ENCODE data around the gene DOK7. TPM values are rescaled to one million over a fixed set of nuclear protein-coding genes. Genes with fewer than 3 reads are reported as not detected.

Gene DOK7
- total and polyA plus RNA-seq, 2 of the 4 experiments (the other 2 are of a cell fraction), result not detected

DNA sequence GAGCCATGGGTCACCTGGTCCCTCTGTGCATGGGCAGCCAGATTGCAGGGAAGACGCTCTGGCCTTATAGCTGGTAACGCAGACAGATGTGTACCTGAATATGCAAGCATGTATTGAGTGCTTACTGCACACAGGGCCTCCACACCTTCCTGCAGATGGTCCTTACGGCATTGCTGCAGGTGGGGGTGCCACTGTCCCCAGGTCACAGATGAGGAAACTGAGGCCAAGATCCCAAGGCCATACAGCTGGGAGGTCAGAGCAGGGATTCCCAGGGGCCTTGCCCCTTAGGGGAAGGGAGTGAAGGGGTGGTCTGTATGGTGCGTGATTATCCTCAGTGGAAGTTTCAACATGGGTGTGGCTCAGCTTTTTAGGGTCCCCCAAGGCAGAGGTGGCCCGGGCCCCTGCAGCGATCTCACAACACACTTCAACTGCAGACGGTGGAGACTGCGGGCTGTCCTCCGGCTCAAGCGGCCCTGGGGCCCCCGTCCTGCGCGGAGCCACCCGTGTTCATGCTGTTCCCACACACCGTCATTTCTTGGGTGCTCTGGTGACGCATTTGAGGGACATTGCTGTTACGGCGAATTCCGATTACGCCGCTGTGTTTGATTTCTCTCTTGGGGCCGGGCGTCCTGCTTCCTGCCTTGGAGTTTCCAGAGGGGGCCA is 8.1 kb downstream of the DOK7 start:
- H3K27ac ChIP-seq (ENCODE audit: insufficient read depth, low read length), result no peak overlapping the region
- H3K9ac ChIP-seq (ENCODE audit: low read depth, low read length), result no peak overlapping the region
- in situ Hi-C loops (cut with MboI; ENCODE audit: low sequenced_read_pairs) (no loop called here), dilution Hi-C loops (cut with HindIII; ENCODE audit: low sequenced_read_pairs, unreplicated experiment) (no loop called here), intact Hi-C loops (cut with micrococcal nuclease) (no loop called here)
- no peak for TF ChIP-seq POLR2A (IDR thresholded peaks at IDR 0.05; ENCODE audit: low read depth, low read length)
- TF ChIP-seq, protein P1, sequence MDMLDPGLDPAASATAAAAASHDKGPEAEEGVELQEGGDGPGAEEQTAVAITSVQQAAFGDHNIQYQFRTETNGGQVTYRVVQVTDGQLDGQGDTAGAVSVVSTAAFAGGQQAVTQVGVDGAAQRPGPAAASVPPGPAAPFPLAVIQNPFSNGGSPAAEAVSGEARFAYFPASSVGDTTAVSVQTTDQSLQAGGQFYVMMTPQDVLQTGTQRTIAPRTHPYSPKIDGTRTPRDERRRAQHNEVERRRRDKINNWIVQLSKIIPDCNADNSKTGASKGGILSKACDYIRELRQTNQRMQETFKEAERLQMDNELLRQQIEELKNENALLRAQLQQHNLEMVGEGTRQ (IDR thresholded peaks at IDR 0.05; ENCODE audit: low read depth, low read length), result no peak
- no peak for TF ChIP-seq CEBPB (IDR thresholded peaks at IDR 0.05; ENCODE audit: low read depth, low read length)
- TF ChIP-seq, protein P2, sequence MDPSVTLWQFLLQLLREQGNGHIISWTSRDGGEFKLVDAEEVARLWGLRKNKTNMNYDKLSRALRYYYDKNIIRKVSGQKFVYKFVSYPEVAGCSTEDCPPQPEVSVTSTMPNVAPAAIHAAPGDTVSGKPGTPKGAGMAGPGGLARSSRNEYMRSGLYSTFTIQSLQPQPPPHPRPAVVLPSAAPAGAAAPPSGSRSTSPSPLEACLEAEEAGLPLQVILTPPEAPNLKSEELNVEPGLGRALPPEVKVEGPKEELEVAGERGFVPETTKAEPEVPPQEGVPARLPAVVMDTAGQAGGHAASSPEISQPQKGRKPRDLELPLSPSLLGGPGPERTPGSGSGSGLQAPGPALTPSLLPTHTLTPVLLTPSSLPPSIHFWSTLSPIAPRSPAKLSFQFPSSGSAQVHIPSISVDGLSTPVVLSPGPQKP (IDR thresholded peaks at IDR 0.05; ENCODE audit: borderline replicate concordance, low read depth, low read length), result no peak
- TF ChIP-seq MXI1 (IDR thresholded peaks at IDR 0.05; ENCODE audit: borderline replicate concordance, low read depth, low read length), result no peak
- no peak for TF ChIP-seq RFX5 (IDR thresholded peaks at IDR 0.05; ENCODE audit: low read depth, low read length)
- TF ChIP-seq FOS (IDR thresholded peaks at IDR 0.05; ENCODE audit: low read depth, low read length), result no peak
- no peak for TF ChIP-seq NFE2L2 (IDR thresholded peaks at IDR 0.05; ENCODE audit: low read depth, low read length)
- no peak for TF ChIP-seq RCOR1 (IDR thresholded peaks at IDR 0.05; ENCODE audit: insufficient replicate concordance, low read length)
- no peak for TF ChIP-seq MAZ (IDR thresholded peaks at IDR 0.05; ENCODE audit: borderline replicate concordance, low read depth, low read length)
- TF ChIP-seq, protein P3, sequence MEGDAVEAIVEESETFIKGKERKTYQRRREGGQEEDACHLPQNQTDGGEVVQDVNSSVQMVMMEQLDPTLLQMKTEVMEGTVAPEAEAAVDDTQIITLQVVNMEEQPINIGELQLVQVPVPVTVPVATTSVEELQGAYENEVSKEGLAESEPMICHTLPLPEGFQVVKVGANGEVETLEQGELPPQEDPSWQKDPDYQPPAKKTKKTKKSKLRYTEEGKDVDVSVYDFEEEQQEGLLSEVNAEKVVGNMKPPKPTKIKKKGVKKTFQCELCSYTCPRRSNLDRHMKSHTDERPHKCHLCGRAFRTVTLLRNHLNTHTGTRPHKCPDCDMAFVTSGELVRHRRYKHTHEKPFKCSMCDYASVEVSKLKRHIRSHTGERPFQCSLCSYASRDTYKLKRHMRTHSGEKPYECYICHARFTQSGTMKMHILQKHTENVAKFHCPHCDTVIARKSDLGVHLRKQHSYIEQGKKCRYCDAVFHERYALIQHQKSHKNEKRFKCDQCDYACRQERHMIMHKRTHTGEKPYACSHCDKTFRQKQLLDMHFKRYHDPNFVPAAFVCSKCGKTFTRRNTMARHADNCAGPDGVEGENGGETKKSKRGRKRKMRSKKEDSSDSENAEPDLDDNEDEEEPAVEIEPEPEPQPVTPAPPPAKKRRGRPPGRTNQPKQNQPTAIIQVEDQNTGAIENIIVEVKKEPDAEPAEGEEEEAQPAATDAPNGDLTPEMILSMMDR (conservative IDR thresholded peaks at IDR 0.05; ENCODE audit: low read depth, low read length), result no peak
- TF ChIP-seq MAFK (IDR thresholded peaks at IDR 0.05; ENCODE audit: low read depth, low read length), result no peak
- TF ChIP-seq RAD21 (IDR thresholded peaks at IDR 0.05; ENCODE audit: low read length), result no peak
- TF ChIP-seq BHLHE40 (IDR thresholded peaks at IDR 0.05; ENCODE audit: low read depth, low read length), result no peak
- no peak for TF ChIP-seq CHD1 (IDR thresholded peaks at IDR 0.05; ENCODE audit: low read depth, low read length)
- no peak for TF ChIP-seq SMC3 (IDR thresholded peaks at IDR 0.05; ENCODE audit: low read depth, low read length)
- H2BK20ac ChIP-seq (ENCODE audit: low read depth, low read length), result no peak overlapping the region
- no peak overlapping the region for H3K4me3 ChIP-seq (ENCODE audit: insufficient read depth, low read depth, low read length)
- no peak for DNase-seq
- H3K4me2 ChIP-seq (ENCODE audit: low read depth, low read length), result no peak overlapping the region
- no TSS peak for BruUV-seq (replicated peaks)
- H3K9me3 ChIP-seq (ENCODE audit: control insufficient read depth, insufficient read depth, low read length), result no peaks in the 10 kb centered on the region
- H3K27me3 ChIP-seq (ENCODE audit: control insufficient read depth, insufficient read depth, low read length), result peaks cover 37% of the 10 kb centered on the region; the same call in 1 of the 2 replicates
- no peak overlapping the region for H3K23ac ChIP-seq (ENCODE audit: low read depth, low read length)
- 89% methylated on average over 19 of the region's 23 CpGs; no CpG with 5 or more reads in 1 of the 2 experiments for WGBS, 2 experiments (ENCODE audit: extremely low coverage in 2 of 2, insufficient read length in 1 of 2)
- ChIA-PET POLR2A (ENCODE audit: unreplicated experiment) (no interaction called here), CTCF (interaction anchor here (1.0 to 1.1 kb wide), 2 partner anchors 9 kb away, joined by 5 to 9 read pairs; no protein-coding TSS in a partner anchor)
- no peak for ATAC-seq (ENCODE audit: low read depth)
- 0 out of 2 replicates have a peak, but pooled peaks cover 5% of the 10 kb centered on the region for H3K9me1 ChIP-seq (ENCODE audit: insufficient read depth, low read length)
- no peak overlapping the region for H2AK5ac ChIP-seq (ENCODE audit: low read depth, low read length)
- H2AK9ac ChIP-seq (replicated peaks; ENCODE audit: low read depth, low read length, poor library complexity), result no peak overlapping the region
- H3K4ac ChIP-seq (ENCODE audit: low read depth, low read length), result no peak overlapping the region
- no peak overlapping the region for H2AFZ ChIP-seq (replicated peaks; ENCODE audit: low read length, poor library complexity)
- H3K79me1 ChIP-seq (ENCODE audit: low read depth in 1 of 2, low read length in 2 of 2), result no peaks in the 10 kb centered on the region
- H3K18ac ChIP-seq (ENCODE audit: low read depth, low read length), result no peak overlapping the region
- H4K91ac ChIP-seq (ENCODE audit: insufficient read depth, low read depth, low read length), result no peak overlapping the region
- H3K14ac ChIP-seq (replicated peaks; ENCODE audit: low read depth, low read length), result no peak overlapping the region
- H3K56ac ChIP-seq (ENCODE audit: extremely low read depth, insufficient read depth, low read length), result no peak overlapping the region
- no peak overlapping the region for H2BK5ac ChIP-seq (ENCODE audit: low read depth, low read length, poor library complexity, severe bottlenecking)
- H4K5ac ChIP-seq (ENCODE audit: low read depth, low read length), result no peak overlapping the region
- H4K8ac ChIP-seq (ENCODE audit: low read depth in 2 of 2, low read length in 2 of 2), result no peak overlapping the region
- no peak overlapping the region for H2BK15ac ChIP-seq (ENCODE audit: low read depth, low read length)
- H4K20me1 ChIP-seq (ENCODE audit: insufficient read depth, low read length), result 0 out of 2 replicates have a peak, but pooled peaks cover 8% of the 10 kb centered on the region
- no peaks in the 10 kb centered on the region for H3K4me1 ChIP-seq (ENCODE audit: control insufficient read depth, insufficient read depth, low read length)
- H3K36me3 ChIP-seq (ENCODE audit: control insufficient read depth, insufficient read depth, low read length), result no peaks in the 10 kb centered on the region
- no peak overlapping the region for H2BK120ac ChIP-seq (ENCODE audit: low read depth, low read length)
